ENCODE data around the gene TRIM59. TPM values are rescaled to one million over a fixed set of nuclear protein-coding genes. Genes with fewer than 3 reads are reported as not detected.
A peak's percentile ranks its signal among the peaks of the same experiment; 100 is the strongest.

TRIM59 gene, protein sequence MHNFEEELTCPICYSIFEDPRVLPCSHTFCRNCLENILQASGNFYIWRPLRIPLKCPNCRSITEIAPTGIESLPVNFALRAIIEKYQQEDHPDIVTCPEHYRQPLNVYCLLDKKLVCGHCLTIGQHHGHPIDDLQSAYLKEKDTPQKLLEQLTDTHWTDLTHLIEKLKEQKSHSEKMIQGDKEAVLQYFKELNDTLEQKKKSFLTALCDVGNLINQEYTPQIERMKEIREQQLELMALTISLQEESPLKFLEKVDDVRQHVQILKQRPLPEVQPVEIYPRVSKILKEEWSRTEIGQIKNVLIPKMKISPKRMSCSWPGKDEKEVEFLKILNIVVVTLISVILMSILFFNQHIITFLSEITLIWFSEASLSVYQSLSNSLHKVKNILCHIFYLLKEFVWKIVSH
- total RNA-seq: under 1 TPM; 0.13 to 0.55 (median 0.46) TPM

DNA sequence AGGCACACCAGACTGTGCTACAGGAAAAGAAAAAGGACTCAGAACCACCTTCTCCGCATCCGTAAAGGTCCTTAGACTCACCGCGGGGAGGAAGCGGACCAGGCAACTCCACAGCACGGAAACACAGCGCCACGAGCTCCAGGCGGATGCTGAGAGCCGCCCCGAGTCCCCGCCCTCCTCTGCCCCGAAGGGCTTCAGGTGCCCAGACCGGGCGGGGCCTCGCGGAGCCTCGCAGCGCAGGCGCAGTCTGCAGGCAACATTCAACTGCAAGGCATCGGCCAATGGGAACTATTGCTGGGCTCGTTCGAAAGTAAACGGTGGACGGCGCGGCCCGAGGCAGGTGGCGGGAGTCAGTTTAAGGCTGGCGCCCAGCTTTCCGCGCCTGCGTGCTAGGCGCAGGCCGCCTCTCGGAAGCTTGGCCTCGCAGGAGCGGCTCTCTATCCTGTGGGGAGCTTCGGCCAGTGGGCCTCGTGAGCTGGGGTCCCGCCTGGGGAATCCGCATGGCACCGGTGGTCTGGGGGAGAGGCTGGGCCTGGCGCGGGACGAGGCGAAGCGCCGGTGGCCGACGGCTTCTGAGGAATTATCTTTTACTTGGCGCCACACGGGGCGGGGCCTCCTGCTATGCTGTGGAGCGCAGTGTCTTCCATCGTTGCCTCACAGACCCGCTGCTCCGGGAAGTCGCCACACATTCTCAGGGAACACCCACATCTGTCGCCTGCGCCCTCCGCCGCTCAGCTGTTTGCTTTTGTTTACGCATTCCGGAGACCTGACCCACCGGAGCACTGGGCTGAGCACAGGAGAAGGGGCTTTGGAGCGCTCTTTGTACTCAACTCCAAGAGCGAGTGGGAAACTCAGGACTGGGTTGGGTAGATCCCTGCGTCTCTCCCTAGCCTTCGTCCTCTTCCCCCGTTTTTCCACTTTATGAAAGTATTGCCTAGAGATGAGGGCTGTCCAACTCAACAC lies at the start of gene TRIM59:
Gene TRIM59, minus strand, starts transcription at position 151 of the 963 bp plus-strand sequence. CDS start 10,603 bp downstream, outside the sequence.
- Histone ChIP-seq H3K27ac (no peak within 1 kb of the TSS), H3K9me3 (no peaks in the 10 kb centered on the region), H3K4me3 (peak within 1 kb of the TSS; percentile 36 to 51 (median 42)), H3K27me3 (peaks cover 27 to 42% (median 34%) of the 10 kb centered on the region in 3 donors), H3K36me3 (no peaks in the 10 kb centered on the region), H3K4me1 (peaks cover 0 to 7% of the 10 kb centered on the region in 2 donors)
- in situ Hi-C loops (cut with MboI; ENCODE audit: low sequenced_read_pairs in 4 of 4): no loop called here
- ATAC-seq (peak; percentile 30 to 33), DNase-seq (peak; percentile 18 to 44)
- intact Hi-C loops (cut with DNase I; ENCODE audit: low total_unique reads): no loop called here
- TF ChIP-seq POLR2A (IDR thresholded peaks at IDR 0.05): no peak
- TF ChIP-seq CTCF (IDR thresholded peaks at IDR 0.05 in 4 of 5, conservative IDR thresholded peaks at IDR 0.05 in 1 of 5): no peak

- intact Hi-C loops (cut with DNase I; ENCODE audit: low total_unique reads): no loop called here
- H3K9me3 ChIP-seq: no peaks in the 10 kb centered on the region
- no peaks in the 10 kb centered on the region for H3K4me1 ChIP-seq
- in situ Hi-C loops (cut with MboI; ENCODE audit: low sequenced_read_pairs in 4 of 4): no loop called here
- H3K4me3 ChIP-seq: no peak overlapping the region
- no peaks in the 10 kb centered on the region for H3K27me3 ChIP-seq
- H3K27ac ChIP-seq: no peak overlapping the region
- DNase-seq (no peak), ATAC-seq (no peak)
- TF ChIP-seq CTCF (IDR thresholded peaks at IDR 0.05 in 4 of 5, conservative IDR thresholded peaks at IDR 0.05 in 1 of 5) (no peak), POLR2A (IDR thresholded peaks at IDR 0.05) (no peak)
- H3K36me3 ChIP-seq: peaks cover 0 to 46% of the 10 kb centered on the region in 2 donors
These were observed 48.6 kb upstream of the TRIM59 start for GRCh38 chr3:160498202-160498601.

- intact Hi-C loops (cut with DNase I; ENCODE audit: low total_unique reads): no loop called here
These were observed 40.6 kb upstream of the TRIM59 start for GRCh38 chr3:160490166-160490565.

DNA sequence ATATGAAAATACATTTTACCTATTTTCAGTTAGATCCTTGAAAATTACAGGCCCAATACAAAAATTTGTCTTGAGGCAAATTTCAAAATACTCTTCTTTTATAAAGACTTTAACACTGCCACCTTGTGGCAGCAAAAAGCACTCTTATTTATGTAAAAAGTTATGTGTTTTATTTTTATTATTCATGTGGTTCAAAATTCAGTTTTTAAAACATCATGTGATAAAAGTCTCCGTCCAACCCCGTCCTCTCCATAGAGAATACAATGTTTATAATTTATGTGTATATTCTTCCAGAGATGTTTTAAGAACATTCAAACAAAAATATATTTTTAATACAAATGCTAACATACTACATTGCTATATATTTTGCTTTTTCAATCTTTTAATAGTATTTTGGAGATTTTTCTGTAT lies 36.9 kb upstream of the TRIM59 start:
- no peaks in the 10 kb centered on the region for H3K9me3 ChIP-seq
- no peaks in the 10 kb centered on the region for H3K36me3 ChIP-seq
- in situ Hi-C loops (cut with MboI; ENCODE audit: low sequenced_read_pairs in 4 of 4) (no loop called here), intact Hi-C loops (cut with DNase I; ENCODE audit: low total_unique reads) (no loop called here)
- ATAC-seq: no peak
- no peak overlapping the region for H3K27ac ChIP-seq
- no peaks in the 10 kb centered on the region for H3K27me3 ChIP-seq
- no peaks in the 10 kb centered on the region for H3K4me1 ChIP-seq
- H3K4me3 ChIP-seq: no peak overlapping the region
- DNase-seq: no peak
- TF ChIP-seq POLR2A (IDR thresholded peaks at IDR 0.05): no peak
- TF ChIP-seq CTCF (IDR thresholded peaks at IDR 0.05 in 4 of 5, conservative IDR thresholded peaks at IDR 0.05 in 1 of 5): peak in 3 of 5 experiments; percentile 27 to 66 (median 50)

More at GRCh38 chr3:160490166-160490565, 40.6 kb upstream of the TRIM59 start:
- TF ChIP-seq POLR2A (IDR thresholded peaks at IDR 0.05) (no peak), CTCF (IDR thresholded peaks at IDR 0.05 in 4 of 5, conservative IDR thresholded peaks at IDR 0.05 in 1 of 5) (no peak)
- in situ Hi-C loops (cut with MboI; ENCODE audit: low sequenced_read_pairs in 4 of 4): no loop called here
- H3K9me3 ChIP-seq: no peaks in the 10 kb centered on the region
- no peaks in the 10 kb centered on the region for H3K4me1 ChIP-seq
- no peak overlapping the region for H3K27ac ChIP-seq
- no peaks in the 10 kb centered on the region for H3K36me3 ChIP-seq
- ATAC-seq: no peak
- H3K27me3 ChIP-seq: no peaks in the 10 kb centered on the region
- no peak overlapping the region for H3K4me3 ChIP-seq
- no peak for DNase-seq

Measured in gastrocnemius medialis (tissue), 4 donors.